GM20000 (cell line): Measurements from ENCODE around the gene CCNY.
"Not testable (repeated sequence)": the region's sequence is repeated elsewhere in the genome, so short reads cannot be mapped to it uniquely, and the experiment has no call there.

Source experiments
- DNase-seq: peaks from one replicate; pipeline ENCODE4 v3.0.0; 2012; ENCODE audit warnings: low spot score
- TF ChIP-seq, protein P1 (sequence below): IDR thresholded peaks from 2 replicates; pipeline ENCODE4 v1.5.1; 2012; ENCODE audit warnings: mild to moderate bottlenecking, control low read depth; ENCODE audit errors: extremely low read depth, missing control alignments

Gene CCNY

GRCh38 chr10:35413985-35414861, 77.9 kb downstream of the CCNY start:
- no peak for DNase-seq
- TF ChIP-seq, protein P1, sequence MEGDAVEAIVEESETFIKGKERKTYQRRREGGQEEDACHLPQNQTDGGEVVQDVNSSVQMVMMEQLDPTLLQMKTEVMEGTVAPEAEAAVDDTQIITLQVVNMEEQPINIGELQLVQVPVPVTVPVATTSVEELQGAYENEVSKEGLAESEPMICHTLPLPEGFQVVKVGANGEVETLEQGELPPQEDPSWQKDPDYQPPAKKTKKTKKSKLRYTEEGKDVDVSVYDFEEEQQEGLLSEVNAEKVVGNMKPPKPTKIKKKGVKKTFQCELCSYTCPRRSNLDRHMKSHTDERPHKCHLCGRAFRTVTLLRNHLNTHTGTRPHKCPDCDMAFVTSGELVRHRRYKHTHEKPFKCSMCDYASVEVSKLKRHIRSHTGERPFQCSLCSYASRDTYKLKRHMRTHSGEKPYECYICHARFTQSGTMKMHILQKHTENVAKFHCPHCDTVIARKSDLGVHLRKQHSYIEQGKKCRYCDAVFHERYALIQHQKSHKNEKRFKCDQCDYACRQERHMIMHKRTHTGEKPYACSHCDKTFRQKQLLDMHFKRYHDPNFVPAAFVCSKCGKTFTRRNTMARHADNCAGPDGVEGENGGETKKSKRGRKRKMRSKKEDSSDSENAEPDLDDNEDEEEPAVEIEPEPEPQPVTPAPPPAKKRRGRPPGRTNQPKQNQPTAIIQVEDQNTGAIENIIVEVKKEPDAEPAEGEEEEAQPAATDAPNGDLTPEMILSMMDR, result no peak

GRCh38 chr10:35415505-35415904, 79.2 kb downstream of the CCNY start:
- TF ChIP-seq, protein P1, result no peak
- no peak for DNase-seq

DNA sequence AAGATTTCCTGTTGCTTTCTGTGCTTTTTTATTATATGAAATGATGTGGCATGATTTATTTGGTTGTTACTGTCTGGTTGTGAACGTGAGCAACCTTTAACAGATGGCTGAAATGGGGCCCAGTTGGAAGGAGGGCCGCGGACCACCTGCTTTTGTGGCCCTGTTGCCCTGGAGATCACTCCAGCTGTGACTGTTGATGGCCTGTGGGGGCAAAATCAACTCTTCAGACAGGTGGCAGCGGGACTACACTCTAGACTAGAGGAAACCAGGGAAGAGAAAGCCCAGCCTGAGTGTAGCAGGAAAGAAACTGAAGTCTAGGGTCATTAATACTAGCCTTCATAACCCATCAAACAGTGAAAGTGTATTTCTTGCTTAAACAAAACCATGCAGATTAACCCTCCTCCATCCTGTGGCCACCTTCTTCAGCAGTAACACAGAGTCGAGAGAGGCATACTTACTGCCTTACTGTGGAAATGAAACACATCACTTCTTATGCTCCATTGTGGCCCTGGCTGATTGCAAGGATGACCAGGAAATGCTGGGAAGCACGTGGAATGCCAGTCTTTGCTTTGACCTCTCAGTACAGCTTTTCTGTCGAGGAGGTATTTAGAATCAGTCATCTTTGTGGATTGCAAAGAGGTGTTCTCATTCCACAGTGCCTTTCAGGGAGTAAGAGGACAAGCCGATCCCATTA, 80.5 kb downstream of the CCNY start:
- no peak for DNase-seq
- TF ChIP-seq, protein P1, result no peak

DNA sequence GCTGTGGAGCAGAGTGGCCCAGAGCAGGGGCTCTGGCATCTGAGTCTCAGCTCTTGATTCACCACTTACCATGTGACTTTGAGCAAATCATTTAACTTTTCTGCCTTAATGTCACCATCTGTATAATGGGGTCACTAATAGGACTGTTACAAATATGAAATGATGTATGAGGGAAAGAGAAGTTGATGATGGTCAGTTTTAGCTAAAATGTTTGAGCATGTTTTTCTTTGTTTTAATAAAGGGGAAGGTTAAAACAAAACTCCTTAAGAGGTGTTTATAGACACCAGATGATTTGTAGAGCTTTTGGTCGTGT, 81.0 kb downstream of the CCNY start:
- no peak for DNase-seq
- TF ChIP-seq, protein P1, result no peak

- no peak for DNase-seq
- TF ChIP-seq, protein P1, result no peak
Observed at GRCh38 chr10:35417795-35418194, 81.5 kb downstream of the CCNY start.

DNA sequence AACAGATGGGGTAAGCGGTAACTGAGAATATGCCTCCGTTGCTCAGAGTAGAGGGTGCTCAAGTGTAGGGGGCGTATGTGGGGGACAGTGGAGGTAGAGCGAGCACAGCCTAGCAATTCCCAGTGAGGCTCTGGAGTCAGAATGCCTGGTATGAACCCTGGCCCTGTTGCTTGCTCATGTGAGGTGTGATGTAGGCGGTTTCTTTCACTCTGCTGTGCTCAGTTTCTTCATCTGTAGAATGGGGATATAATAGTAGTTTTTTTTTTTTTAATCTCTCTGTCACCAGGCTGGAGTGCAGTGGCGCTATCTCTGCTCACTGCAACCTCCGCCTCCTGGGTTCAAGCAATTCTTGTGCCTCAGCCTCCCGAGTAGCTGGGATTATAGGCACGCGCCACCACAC, 82.3 kb downstream of the CCNY start:
- DNase-seq, result not testable (repeated sequence)

- TF ChIP-seq, protein P1, result no peak
- no peak for DNase-seq
Observed at GRCh38 chr10:35420044-35420443, 83.7 kb downstream of the CCNY start.
